LNCaP clone FGC (cell line): ENCODE results near the gene MYH10.
"Not testable (repeated sequence)": the region's sequence is repeated elsewhere in the genome, so short reads cannot be mapped to it uniquely, and the experiment has no call there.

Experiments
- DNase-seq: peaks from one replicate; pipeline ENCODE4 v3.0.0-alpha.2; 2011; ENCODE audit warnings: low read depth
- H3K4me3 ChIP-seq: 2 replicates; pipeline ENCODE4 v1.5.1; 2011; ENCODE audit warnings: mild to moderate bottlenecking, low read depth, low read length, control low read depth
- TF ChIP-seq, protein P1 (sequence below): IDR thresholded peaks from 2 replicates; pipeline ENCODE4 v1.5.1; 2012; ENCODE audit warnings: mild to moderate bottlenecking; ENCODE audit not compliant: control insufficient read depth, insufficient read depth; ENCODE audit errors: extremely low read depth

MYH10 gene

DNA sequence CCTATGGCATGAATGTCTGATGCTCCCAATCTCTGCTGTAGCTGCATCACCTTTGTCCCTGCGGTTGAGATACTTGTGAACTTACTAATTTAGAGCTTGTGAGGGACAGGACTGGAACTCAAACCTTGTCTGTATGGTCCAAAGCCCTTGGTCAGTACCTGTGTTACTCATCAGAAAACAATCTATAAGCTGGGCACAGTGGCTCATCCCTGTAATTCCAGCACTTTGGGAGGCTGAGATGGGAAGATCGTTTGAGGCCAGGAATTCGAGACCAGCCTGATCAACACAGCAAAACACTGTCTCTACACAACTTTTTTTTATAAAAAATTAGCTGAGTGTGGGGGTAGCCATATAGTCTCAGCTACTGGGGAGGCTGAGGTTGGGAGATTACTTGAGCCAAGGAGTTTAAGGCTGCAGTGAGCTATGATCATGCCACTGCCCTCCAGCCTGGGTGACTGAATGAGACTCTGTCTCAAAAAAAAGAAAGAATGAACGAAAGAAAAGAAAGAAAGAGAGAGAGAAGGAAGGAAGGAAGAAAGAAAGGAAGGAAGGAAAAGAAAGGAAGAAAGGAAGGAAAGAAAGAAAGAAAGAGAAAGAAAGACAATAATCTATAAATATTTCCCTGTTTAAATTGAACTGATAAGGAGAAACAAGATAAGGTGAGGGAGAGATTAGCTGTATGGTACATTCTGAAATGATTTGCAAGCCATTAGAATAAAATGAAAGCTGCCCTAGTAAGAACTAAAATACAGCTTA, 31.7 kb upstream of the MYH10 start:
- no peak overlapping the region for H3K4me3 ChIP-seq
- TF ChIP-seq, protein P1, sequence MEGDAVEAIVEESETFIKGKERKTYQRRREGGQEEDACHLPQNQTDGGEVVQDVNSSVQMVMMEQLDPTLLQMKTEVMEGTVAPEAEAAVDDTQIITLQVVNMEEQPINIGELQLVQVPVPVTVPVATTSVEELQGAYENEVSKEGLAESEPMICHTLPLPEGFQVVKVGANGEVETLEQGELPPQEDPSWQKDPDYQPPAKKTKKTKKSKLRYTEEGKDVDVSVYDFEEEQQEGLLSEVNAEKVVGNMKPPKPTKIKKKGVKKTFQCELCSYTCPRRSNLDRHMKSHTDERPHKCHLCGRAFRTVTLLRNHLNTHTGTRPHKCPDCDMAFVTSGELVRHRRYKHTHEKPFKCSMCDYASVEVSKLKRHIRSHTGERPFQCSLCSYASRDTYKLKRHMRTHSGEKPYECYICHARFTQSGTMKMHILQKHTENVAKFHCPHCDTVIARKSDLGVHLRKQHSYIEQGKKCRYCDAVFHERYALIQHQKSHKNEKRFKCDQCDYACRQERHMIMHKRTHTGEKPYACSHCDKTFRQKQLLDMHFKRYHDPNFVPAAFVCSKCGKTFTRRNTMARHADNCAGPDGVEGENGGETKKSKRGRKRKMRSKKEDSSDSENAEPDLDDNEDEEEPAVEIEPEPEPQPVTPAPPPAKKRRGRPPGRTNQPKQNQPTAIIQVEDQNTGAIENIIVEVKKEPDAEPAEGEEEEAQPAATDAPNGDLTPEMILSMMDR: no peak
- DNase-seq: no peak

DNA sequence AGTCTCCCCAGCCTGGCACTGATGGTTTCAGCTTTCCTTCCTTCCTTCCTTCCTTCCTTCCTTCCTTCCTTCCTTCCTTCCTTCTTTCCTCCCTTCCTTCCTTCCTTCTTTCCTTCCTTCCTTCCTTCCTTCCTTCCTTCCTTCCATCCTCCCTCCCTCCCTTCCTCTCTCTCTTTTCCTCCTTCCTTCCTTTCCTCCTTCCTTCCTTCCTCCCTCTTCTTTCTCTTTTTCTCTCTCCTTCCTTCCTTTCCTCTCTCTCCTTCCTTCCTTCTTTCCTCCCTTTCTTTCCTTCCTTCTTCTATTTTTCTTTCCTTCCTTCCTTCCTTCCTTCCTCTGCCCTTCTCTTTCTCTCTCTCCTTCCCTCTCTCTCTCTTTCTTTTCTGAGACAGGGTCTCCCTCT, 30.2 kb upstream of the MYH10 start:
- H3K4me3 ChIP-seq, DNase-seq: not testable (repeated sequence)

DNA sequence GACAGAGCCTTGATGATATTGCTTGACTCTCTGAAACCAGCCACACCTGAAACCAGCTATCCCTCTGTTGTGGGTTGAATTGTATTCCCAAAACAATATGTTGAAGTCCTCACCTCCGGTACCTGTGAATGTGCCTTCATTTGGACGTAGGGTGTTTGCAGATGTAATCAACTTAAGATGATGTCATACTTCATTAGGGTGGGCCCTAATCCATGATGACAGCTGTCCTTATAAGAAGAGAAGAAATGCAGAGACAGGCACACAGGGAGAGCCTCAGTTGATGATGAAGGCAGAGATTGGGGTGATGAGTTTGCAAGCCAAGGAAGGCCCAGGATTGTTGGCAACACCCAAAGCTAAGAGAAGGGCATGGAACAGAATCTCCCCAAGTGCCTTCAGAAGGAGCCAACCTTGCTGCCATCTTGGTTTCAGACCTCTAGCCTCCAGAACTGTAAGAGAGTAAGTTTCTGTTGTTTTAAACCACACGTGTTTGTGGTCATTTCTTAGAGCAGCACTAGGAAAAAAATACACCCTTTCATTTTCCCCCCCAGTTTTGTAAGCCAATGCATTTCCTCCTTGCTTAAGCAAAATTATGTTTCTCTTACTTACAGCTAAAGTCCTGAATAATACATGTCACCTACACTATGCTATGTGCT, 29.4 kb upstream of the MYH10 start:
- no peak for DNase-seq
- H3K4me3 ChIP-seq: no peak overlapping the region
- TF ChIP-seq, protein P1: no peak

DNA sequence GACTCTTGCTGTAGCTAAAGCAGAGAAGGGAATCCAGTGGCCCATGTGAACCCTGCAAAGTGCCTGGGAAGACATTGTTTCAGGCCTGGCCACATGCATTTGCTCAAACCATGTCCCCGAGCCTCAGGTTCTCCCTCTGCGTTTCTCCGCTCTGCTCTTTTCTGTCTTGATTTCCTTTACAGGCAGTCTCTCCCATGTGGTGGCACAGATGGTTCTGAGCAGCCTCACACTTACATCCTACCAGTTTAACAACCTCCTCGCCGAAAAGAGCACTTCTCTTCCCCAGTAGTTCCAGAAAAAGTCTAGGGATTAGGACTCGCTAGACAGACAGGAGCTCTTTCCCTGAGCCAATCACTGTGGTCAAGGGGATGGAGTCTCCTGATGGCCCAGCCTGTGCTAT, 28.3 kb upstream of the MYH10 start:
- H3K4me3 ChIP-seq: no peak overlapping the region
- TF ChIP-seq, protein P1: no peak
- no peak for DNase-seq

DNA sequence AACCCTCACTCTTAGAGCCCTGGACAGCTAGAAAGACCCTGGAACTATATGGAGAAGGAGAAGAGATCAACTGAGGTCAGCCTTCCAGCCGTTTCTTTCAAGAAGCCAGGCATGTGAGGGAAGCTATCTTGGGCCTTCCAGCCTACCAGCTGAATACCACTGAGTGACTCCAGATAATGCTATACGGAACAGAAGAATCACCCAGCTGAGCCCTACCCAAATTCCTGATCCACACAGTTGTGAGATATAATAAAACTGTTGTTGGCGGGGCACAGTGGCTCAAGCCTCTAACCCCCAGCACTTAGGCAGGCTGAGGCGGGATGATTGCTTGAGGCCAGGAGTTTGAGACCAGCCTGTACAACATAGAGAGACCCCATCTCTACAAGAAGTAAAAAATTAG, 26.2 kb upstream of the MYH10 start:
- no peak overlapping the region for H3K4me3 ChIP-seq
- no peak for DNase-seq
- TF ChIP-seq, protein P1: no peak

GRCh38 chr17:8654822-8655221, 24.3 kb upstream of the MYH10 start:
- H3K4me3 ChIP-seq: no peak overlapping the region
- TF ChIP-seq, protein P1: no peak
- no peak for DNase-seq

DNA sequence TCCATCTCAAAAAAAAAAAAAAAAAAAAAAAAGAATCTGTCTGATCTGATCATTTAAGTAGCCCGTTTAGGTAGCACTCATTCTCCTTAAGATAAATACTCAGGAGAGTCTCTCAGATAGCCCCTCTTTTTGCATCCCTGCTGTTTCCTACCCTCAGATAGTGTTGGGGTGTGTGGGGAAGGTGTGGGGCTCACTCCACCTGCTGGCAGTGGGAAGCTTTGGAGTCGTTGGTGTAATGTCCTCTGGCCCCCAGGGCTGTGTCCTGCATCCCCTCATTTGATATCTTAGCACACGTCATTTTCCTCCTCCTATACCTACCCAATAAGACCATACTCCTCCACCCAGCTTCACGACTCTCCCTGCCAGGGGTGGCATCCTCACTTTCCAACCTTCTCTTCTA, 20.5 kb upstream of the MYH10 start:
- TF ChIP-seq, protein P1: 0 out of 2 replicates have a peak, but pooled peaks have one; percentile 10

More for the DNA sequence above, 20.5 kb upstream of the MYH10 start:
- DNase-seq: no peak
- H3K4me3 ChIP-seq: no peak overlapping the region
